GM21367 (cell line): ENCODE results near the gene MTR.

ENCODE experiments used
- ATAC-seq: cut with Tn5 transposase; IDR thresholded peaks from one replicate; pipeline ENCODE4 v1.9.1; 2021; ENCODE audit not compliant: unreplicated experiment

Gene MTR

DNA sequence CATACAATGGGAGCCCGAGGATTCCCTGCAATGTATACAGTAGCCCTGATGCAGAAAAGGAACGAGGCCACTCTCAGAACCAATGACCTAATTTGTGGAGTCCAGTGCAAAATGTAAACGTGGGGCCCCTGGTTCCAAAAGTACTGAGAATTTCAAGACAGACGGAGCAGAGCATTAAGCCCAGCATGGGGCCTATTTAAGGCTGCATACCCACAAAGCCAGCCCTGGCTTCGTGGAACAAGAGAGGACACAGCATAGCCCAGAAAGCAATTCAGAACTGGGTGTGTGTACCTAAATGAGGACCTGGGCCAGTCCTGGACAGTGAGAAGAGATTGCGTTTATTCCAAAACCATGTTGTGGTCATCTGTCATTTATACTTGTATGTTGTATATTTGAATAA lies 153.9 kb downstream of the MTR start:
- ATAC-seq, result no peak

DNA sequence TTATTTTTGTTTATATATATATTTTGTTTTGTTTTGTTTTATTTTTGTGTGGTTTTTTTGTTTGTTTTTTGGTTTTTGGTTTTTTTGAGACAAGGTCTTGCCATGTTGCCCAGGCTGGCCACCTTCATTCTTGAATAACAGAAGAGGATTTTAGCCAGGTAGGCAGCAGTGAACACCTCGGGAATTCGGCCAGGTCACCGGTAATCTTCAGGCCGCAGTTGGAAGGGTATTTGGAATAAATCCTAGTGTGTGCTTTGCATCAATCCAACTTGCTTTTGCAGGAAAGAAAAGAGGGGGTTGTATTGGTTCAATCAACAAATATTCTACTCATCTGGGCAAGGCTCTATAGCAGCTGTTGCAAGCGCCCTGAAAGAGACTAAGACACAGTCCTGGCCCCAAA lies 155.3 kb downstream of the MTR start:
- no peak for ATAC-seq

DNA sequence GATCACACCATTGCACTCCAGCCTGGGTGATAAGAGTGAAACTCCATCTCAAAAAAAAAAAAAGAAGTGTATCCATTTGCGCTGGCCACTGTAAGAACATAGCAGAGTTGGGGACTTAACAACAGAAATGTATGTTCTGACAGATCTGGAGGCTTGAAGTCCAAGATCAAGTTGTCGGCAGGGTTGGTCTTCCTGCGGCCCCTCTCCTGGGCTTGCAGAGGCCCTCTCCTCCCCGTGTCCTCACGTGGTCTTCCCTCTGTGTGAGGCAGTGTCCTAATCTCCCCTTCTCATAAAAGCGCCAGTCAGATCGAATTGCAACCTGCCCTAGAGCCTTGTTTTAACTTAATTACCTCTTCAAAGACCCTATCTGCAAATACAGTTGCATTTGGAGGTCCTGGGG lies 156.6 kb downstream of the MTR start:
- no peak for ATAC-seq

DNA sequence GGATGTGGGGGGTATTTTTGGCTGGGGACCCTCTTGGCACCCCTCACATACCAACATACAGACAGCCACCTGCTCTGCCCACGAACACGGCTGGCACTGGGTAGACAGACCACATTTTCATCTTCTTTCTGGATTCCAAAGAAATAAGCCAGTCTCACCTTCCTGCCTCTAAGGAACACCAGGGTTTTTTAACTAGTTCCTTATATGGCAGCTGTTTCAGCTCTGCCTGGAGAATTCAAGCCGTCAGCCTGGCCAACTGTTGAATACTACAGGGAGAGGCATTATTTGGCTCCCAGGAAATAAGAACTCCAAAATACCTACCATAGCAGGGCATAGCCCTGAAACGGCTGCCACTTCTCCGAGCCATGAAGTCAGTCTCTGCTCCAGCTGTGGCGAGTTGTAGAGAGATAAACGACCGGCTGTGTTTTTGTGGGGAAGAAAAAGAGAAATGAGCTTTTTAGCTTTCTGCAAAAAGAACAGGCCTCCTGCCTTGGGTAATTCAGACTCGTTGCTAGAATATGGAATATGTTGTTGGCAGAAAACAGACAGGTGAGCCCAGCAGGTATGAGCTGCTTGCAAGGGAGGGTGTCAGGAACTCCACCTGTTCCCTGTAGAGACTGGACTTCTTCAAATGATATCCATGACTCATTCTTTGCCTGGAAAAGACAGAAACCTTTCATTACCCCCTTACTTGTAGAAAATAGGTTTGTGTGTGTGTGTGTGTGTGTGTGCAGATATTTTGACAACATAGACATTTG lies 157.3 kb downstream of the MTR start:
- no peak for ATAC-seq

DNA sequence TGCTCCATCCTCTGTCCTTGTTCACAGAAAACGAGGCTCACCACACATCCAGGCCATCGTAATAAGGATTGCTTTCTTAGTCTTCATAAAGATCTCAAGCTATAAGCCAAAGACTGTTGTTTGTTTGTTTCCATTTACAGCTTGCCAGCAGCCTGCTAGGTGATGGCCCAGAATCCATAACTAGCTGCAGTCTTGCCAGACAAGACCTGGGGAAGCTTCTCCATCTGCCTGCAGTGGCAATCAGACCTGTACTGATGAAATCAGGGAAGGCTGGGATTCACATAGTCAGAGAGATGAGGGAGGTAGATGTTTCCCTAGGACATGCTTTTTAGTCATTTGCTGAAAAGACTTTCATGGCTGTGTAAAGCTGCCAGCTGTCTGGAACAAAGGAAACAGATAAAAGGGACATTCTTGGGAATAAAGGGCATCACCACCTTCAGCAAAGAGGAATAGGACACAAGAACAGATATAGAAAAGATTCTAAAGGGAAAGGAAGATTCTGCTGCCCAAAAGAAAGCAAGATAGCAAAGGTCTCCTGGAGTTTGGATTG lies 158.1 kb downstream of the MTR start:
- ATAC-seq, result no peak
